SK-N-MC (cell line): ENCODE data around the gene PGAP2.

ENCODE experiments used
- DNase-seq: peaks from one replicate; pipeline ENCODE4 v3.0.0-alpha.2; 2011; ENCODE audit warnings: low read depth, low spot score
- H3K27ac ChIP-seq: fragments of 200-600 bp; sonication (generic); 2 replicates; pipeline ENCODE4 v1.5.1; 2016; ENCODE audit warnings: mixed run types
- H3K36me3 ChIP-seq: fragments of 200-600 bp; sonication (generic); 2 replicates; pipeline ENCODE4 v1.6.1; 2017; ENCODE audit warnings: antibody characterized with exemption, low read length, mixed read lengths; ENCODE audit not compliant: insufficient read depth
- H3K4me3 ChIP-seq: fragments of 200-600 bp; sonication (generic); 2 replicates; pipeline ENCODE4 v1.5.1; 2016
- H3K9ac ChIP-seq: fragments of 200-600 bp; sonication (generic); 2 replicates; pipeline ENCODE4 v1.8.0; 2017; ENCODE audit warnings: mixed run types, mixed read lengths; ENCODE audit not compliant: insufficient read length
- H3K9me3 ChIP-seq: fragments of 200-600 bp; sonication (generic); 2 replicates; pipeline ENCODE4 v1.6.1; 2017; ENCODE audit warnings: low read depth, mild to moderate bottlenecking, antibody characterized with exemption, low read length, moderate library complexity, mixed read lengths
- EZH2 ChIP-seq: fragments of 200-600 bp; sonication (generic); IDR thresholded peaks from one replicate; pipeline ENCODE4 v1.6.1; 2017; ENCODE audit warnings: antibody characterized with exemption
- FOXP2 ChIP-seq: optimal IDR thresholded peaks from 2 replicates; pipeline ENCODE3; 2011; ENCODE audit warnings: mild to moderate bottlenecking, moderate library complexity; ENCODE audit not compliant: insufficient read depth; ENCODE audit errors: extremely low read length, control extremely low read depth
- POLR2AphosphoS5 ChIP-seq: IDR thresholded peaks from 2 replicates; pipeline ENCODE4 v1.6.1; 2012; ENCODE audit warnings: mild to moderate bottlenecking, low read depth, low read length, borderline replicate concordance

PGAP2 gene

DNA sequence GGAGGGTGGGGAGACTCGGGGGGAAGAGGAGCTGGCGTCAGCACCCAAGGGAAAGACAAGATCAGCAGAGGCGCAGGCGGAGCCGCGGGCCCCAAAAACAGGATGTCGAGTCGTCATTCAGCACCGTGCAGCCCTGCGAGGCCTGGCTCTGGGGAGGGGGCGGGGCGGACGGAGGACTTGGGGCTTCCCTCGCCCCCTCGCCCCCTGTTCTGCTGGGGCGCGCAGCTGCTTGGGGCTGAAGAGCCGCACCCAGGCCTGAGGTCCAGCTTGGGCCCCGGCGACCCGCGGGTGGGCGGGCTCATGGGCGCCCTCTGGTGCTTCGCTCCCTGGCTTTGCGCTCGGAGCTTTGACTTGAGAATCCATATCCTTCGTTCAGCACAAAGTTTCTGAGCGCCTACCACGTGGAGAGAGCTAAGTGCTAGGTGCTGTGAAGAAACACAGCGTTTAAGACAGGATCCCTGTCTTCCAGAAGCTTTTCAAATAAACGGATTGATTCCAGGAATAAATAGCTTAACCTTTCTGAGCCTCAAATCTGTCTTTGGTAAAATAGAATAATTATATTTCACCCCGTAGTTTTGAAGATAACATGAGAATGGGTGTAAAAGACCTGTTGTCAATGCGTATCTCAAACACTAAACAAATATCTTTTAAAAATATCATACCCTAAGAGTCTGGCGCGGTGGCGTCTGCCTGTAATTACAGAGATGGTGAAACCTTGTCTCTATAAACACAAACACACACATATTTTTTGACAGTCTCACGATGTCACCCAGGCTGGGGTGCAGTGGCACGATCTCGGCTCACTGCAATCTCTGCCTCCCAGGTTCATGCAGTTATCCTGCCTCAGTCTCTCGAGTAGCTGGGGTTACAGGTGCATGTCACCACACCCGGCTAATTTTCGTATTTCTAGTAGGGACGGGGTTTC, 33.3 kb downstream of the PGAP2 start:
- no peak for DNase-seq
- Histone ChIP-seq H3K9ac (peak overlapping the region; percentile 80), H3K27ac (peak overlapping the region; percentile 76), H3K9me3 (no peaks in the 10 kb centered on the region), H3K36me3 (no peaks in the 10 kb centered on the region), H3K4me3 (peak overlapping the region; percentile 90)
- TF ChIP-seq POLR2AphosphoS5 (peak; percentile 36; the same call in 1 of the 2 replicates), FOXP2 (no peak), EZH2 (no peak)

DNA sequence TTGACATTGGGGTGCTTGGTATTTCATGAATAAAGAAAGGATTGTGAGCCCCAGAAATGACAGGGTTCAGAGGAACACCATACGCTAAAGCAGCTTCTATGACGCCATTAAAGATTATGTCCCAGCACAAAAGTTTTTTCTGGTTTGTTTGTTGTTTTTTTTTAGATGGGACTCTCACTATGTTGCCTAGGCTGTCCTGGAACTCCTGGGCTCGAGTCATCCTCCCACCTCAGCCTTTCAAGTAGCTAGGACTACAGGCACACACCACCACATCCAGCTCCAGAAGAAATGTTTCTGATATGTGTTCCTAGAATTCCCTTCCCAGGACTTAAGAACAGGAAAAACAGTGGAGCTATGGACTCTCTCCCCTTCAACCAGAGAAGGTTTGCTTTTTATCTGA, 35.0 kb downstream of the PGAP2 start:
- H3K9me3 ChIP-seq = no peaks in the 10 kb centered on the region
- H3K9ac ChIP-seq = no peak overlapping the region
- no peaks in the 10 kb centered on the region for H3K36me3 ChIP-seq
- no peak overlapping the region for H3K27ac ChIP-seq
- DNase-seq = no peak
- TF ChIP-seq EZH2 = no peak
- TF ChIP-seq FOXP2 = no peak
- no peak for TF ChIP-seq POLR2AphosphoS5
- no peak overlapping the region for H3K4me3 ChIP-seq

DNA sequence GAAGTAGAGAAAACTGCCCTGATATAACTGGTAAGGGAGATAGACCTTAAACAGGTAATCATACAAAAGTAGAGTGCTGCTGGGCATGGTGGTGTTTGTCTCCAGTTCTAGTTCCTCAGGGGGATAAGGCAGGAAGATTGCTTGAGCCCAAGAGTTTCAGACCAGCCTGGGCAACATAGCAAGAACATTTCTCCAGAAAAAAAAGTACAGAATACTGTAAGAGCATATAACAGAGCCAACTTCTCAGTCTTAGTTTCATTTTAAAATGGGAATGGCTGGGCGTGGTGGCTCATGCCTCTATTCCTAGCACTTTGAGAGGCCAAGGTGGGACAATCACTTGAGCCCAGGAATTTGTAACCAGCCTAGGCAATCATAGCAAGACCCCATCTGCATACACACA, 36.9 kb downstream of the PGAP2 start:
- no peak overlapping the region for H3K9ac ChIP-seq

DNA sequence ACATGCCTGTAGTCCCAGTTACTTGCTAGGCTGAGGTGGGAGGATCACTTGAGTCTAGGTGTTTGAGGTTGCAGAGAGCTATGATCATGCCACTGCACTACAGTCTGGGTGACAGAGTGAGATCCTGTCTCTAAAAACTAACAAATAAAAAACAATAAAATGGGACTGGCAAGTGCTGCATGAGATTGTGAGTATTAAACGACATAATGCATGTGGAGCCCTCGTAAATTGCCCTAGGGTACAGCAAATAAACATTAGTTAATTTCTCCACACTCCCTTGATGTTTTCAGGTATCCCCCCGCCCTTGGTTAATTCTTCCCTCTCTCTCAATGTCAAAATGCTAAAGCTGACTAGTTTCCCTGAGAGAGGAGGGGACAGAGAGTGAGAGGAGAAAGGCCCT, 37.3 kb downstream of the PGAP2 start:
- no peak for TF ChIP-seq EZH2
- TF ChIP-seq FOXP2 = no peak
- no peak for TF ChIP-seq POLR2AphosphoS5
- Histone ChIP-seq H3K36me3 (no peaks in the 10 kb centered on the region), H3K4me3 (no peak overlapping the region), H3K9me3 (no peaks in the 10 kb centered on the region), H3K9ac (no peak overlapping the region), H3K27ac (no peak overlapping the region)
- DNase-seq = no peak

More for the DNA sequence above, 36.9 kb downstream of the PGAP2 start:
- DNase-seq = no peak
- Histone ChIP-seq H3K4me3 (no peak overlapping the region), H3K9me3 (no peaks in the 10 kb centered on the region), H3K36me3 (no peaks in the 10 kb centered on the region), H3K27ac (no peak overlapping the region)
- TF ChIP-seq EZH2 = no peak
- TF ChIP-seq POLR2AphosphoS5 = no peak
- no peak for TF ChIP-seq FOXP2

DNA sequence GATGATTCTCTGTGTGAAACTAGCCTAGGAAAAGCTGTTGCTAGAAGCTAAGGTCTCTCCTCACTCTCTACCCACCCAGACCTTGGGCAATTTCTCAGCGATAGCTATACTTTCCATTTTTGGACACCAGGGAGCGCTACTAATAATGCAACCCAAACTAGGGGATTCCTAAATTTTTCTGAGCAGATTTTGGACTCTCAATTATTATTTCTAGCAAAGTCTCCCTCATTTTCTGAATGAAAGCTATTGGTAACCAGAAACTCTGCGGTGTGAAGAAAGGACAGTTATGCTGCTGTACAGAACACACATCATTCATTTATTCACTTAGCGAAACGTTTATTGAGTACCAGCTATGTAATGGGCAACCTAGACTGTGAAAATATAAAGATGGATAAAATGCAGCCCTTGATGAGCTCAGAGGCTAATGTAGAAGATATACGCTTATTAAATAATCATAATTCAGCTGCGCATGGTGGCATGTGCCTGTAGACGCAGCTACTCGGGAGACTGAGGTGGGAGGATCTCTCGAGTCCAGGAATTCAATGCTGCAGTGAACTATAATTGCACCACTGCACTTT, 41.0 kb downstream of the PGAP2 start:
- H3K36me3 ChIP-seq = no peaks in the 10 kb centered on the region
- H3K9me3 ChIP-seq = no peaks in the 10 kb centered on the region
- no peak overlapping the region for H3K4me3 ChIP-seq
- no peak overlapping the region for H3K27ac ChIP-seq
- no peak overlapping the region for H3K9ac ChIP-seq
- TF ChIP-seq FOXP2 = no peak
- no peak for TF ChIP-seq POLR2AphosphoS5
- no peak for TF ChIP-seq EZH2
- DNase-seq = no peak

DNA sequence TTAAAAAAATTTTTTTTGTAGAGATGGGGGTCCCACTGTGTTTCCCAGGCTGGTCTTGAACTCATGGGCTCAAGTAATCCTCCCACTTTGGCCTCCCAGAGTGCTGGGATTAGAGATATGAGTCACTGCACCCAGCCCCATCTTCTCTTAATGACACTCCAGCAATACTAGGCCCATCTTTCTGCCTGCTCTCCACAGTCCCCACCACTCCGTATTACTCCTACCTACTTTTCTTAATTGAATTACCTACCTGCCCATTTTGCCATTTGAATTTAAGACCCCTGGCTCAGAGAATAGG, 45.1 kb downstream of the PGAP2 start:
- no peak overlapping the region for H3K9ac ChIP-seq
- no peaks in the 10 kb centered on the region for H3K9me3 ChIP-seq
- no peak overlapping the region for H3K27ac ChIP-seq
- H3K36me3 ChIP-seq = no peaks in the 10 kb centered on the region
- DNase-seq = no peak
- no peak overlapping the region for H3K4me3 ChIP-seq
- TF ChIP-seq EZH2 (no peak), POLR2AphosphoS5 (no peak), FOXP2 (no peak)

DNA sequence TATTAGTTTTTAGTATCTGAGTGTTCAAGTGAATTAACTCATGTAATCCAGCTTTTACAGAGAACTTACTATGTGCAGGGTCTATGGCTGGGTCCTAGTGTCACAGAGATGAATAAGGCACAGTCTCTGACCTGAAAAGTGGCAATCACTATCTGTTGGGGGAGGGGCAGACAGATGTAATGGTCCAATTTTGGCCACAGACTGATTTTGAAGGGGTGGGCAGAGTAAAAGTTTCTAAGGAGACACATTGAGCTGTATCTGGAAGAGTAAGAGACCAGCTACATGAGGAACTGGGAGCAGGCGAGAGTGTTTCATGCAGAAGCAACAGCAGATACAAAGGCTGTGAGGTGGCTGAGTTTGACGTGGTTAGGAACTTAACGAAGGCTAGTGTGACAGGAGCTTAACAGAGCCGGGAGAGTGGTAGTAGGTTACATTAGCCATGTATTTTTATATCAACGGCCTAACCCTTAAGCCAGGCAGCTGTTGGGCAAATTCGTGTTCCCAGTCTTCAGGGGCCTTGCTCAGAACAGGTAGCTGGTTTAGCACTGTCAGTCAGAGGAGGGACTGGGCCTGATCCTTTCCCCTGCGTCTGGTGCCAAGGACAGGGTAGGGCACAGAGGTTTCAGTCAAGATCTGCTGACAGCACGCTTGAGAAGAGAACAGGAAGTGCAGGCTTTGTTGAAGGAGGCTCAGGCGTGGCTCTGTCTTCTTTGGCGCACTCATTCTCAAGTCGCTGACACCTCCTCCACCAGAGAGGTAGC, 45.7 kb downstream of the PGAP2 start:
- H3K36me3 ChIP-seq = no peaks in the 10 kb centered on the region
- H3K4me3 ChIP-seq = peak overlapping the region; percentile 99
- no peaks in the 10 kb centered on the region for H3K9me3 ChIP-seq
- peak overlapping the region; percentile 16 for H3K9ac ChIP-seq
- DNase-seq = no peak
- peak overlapping the region; percentile 51 for H3K27ac ChIP-seq
- TF ChIP-seq POLR2AphosphoS5 = no peak
- no peak for TF ChIP-seq FOXP2
- TF ChIP-seq EZH2 = no peak

DNA sequence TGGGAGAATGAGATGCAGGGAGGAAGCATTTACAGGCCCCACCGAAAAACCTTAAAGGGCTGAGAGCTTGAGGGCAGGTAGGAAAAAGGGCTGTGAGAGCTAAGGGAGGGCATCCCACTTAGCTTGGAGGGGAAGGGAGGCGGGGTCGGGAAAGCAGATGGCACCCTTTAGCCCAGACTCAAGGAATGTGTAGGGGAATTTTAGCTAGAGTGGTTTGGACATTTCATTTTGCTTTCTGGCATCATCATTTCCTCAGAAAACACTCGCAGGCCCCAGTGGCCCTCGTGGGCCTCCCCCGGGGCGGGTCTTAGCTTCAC, 46.3 kb downstream of the PGAP2 start:
- Histone ChIP-seq H3K9ac (peak overlapping the region; percentile 16), H3K4me3 (peak overlapping the region; percentile 99), H3K36me3 (no peaks in the 10 kb centered on the region), H3K27ac (peak overlapping the region; percentile 51), H3K9me3 (no peaks in the 10 kb centered on the region)
- TF ChIP-seq FOXP2 (no peak), EZH2 (no peak), POLR2AphosphoS5 (no peak)
- no peak for DNase-seq
